Activated T-cell treated with anti-CD3 and anti-CD28 coated beads, Interleukin-2, amount 50 U/mL, for 72 hours (primary cell): Measurements from ENCODE around the gene CROCC2. TPM values are rescaled to one million over a fixed set of nuclear protein-coding genes. Genes with fewer than 3 reads are reported as not detected.

Source experiments
- ATAC-seq, 2 donors: fragments of 150-1000 bp; cut with Tn5 transposase; replicated peaks in 1 of 2; 2 replicates each; pipeline ENCODE4 v1.10.0; 2021; ENCODE audit warnings: moderate library complexity in 2 of 2, mild to moderate bottlenecking in 1 of 2
- DNase-seq, 2 donors: peaks; one replicate each; pipeline ENCODE4 v3.0.0; 2021 to 2022; ENCODE audit warnings: mixed read lengths in 1 of 2
- H3K27ac Mint-ChIP-seq: one replicate; pipeline ENCODE4 v1.8.0; 2022; ENCODE audit warnings: mild to moderate bottlenecking, moderate library complexity, mixed read lengths
- H3K27me3 Mint-ChIP-seq: one replicate; pipeline ENCODE4 v1.8.0; 2022; ENCODE audit warnings: low read depth, mixed read lengths
- H3K36me3 Mint-ChIP-seq, 2 donors: one replicate each; pipeline ENCODE4 v1.8.0; 2022; ENCODE audit warnings: mixed read lengths in 2 of 2, mild to moderate bottlenecking in 1 of 2; ENCODE audit not compliant: insufficient read depth in 2 of 2
- H3K4me1 Mint-ChIP-seq: one replicate; pipeline ENCODE4 v1.8.0; 2022; ENCODE audit warnings: low read depth, mixed read lengths
- H3K4me3 Mint-ChIP-seq, 2 donors: one replicate each; pipeline ENCODE4 v1.8.0; 2022; ENCODE audit warnings: mild to moderate bottlenecking in 2 of 2, mixed read lengths in 2 of 2, moderate library complexity in 2 of 2
- H3K9me3 Mint-ChIP-seq, 2 donors: one replicate each; pipeline ENCODE4 v1.8.0; 2022; ENCODE audit warnings: mixed read lengths in 2 of 2
- total RNA-seq, 2 donors: library from RNA; stranded (reverse); gene quantifications; one replicate each; pipeline ENCODE4 v1.2.3, GENCODE V29; 2022

CROCC2 gene
- total RNA-seq, 2 donors from 2014 or later: not detected

GRCh38 chr2:240988146-240988545 is 82.0 kb downstream of the CROCC2 start:
- no peak for ATAC-seq
- Mint-ChIP-seq H3K27ac (no peak overlapping the region), H3K27me3 (no peaks in the 10 kb centered on the region), H3K4me3 (no peak overlapping the region), H3K9me3 (no peaks in the 10 kb centered on the region), H3K4me1 (no peaks in the 10 kb centered on the region), H3K36me3 (no peaks in the 10 kb centered on the region)
- no peak for DNase-seq

GRCh38 chr2:240988571-240989271 is 82.6 kb downstream of the CROCC2 start:
- no peaks in the 10 kb centered on the region for H3K4me1 Mint-ChIP-seq
- ATAC-seq (no peak), DNase-seq (no peak)
- no peaks in the 10 kb centered on the region for H3K9me3 Mint-ChIP-seq
- no peak overlapping the region for H3K27ac Mint-ChIP-seq
- no peak overlapping the region for H3K4me3 Mint-ChIP-seq
- no peaks in the 10 kb centered on the region for H3K36me3 Mint-ChIP-seq
- H3K27me3 Mint-ChIP-seq: no peaks in the 10 kb centered on the region

- Mint-ChIP-seq H3K4me1 (no peaks in the 10 kb centered on the region), H3K27me3 (no peaks in the 10 kb centered on the region), H3K27ac (no peak overlapping the region), H3K36me3 (no peaks in the 10 kb centered on the region), H3K9me3 (no peaks in the 10 kb centered on the region), H3K4me3 (no peak overlapping the region)
- ATAC-seq (no peak), DNase-seq (no peak)
These were observed 83.5 kb downstream of the CROCC2 start for GRCh38 chr2:240989451-240990265.

GRCh38 chr2:240990266-240990529 is 84.1 kb downstream of the CROCC2 start:
- Mint-ChIP-seq H3K4me3 (no peak overlapping the region), H3K36me3 (no peaks in the 10 kb centered on the region), H3K9me3 (no peaks in the 10 kb centered on the region), H3K4me1 (no peaks in the 10 kb centered on the region), H3K27me3 (no peaks in the 10 kb centered on the region), H3K27ac (no peak overlapping the region)
- DNase-seq (no peak), ATAC-seq (no peak)

GRCh38 chr2:240990726-240991377 is 84.7 kb downstream of the CROCC2 start:
- DNase-seq (no peak), ATAC-seq (no peak)
- Mint-ChIP-seq H3K36me3 (no peaks in the 10 kb centered on the region), H3K27me3 (no peaks in the 10 kb centered on the region), H3K27ac (no peak overlapping the region), H3K4me1 (no peaks in the 10 kb centered on the region), H3K4me3 (no peak overlapping the region), H3K9me3 (no peaks in the 10 kb centered on the region)

GRCh38 chr2:240991378-240992263 is 85.5 kb downstream of the CROCC2 start:
- Mint-ChIP-seq H3K4me3 (no peak overlapping the region), H3K27ac (no peak overlapping the region), H3K36me3 (no peaks in the 10 kb centered on the region), H3K27me3 (no peaks in the 10 kb centered on the region), H3K4me1 (no peaks in the 10 kb centered on the region), H3K9me3 (no peaks in the 10 kb centered on the region)
- no peak for ATAC-seq
- no peak for DNase-seq

GRCh38 chr2:240992572-240993291 is 86.6 kb downstream of the CROCC2 start:
- no peak overlapping the region for H3K4me3 Mint-ChIP-seq
- no peaks in the 10 kb centered on the region for H3K4me1 Mint-ChIP-seq
- ATAC-seq (no peak), DNase-seq (no peak)
- H3K9me3 Mint-ChIP-seq: no peaks in the 10 kb centered on the region
- peaks cover 10% of the 10 kb centered on the region for H3K27me3 Mint-ChIP-seq
- no peak overlapping the region for H3K27ac Mint-ChIP-seq
- no peaks in the 10 kb centered on the region for H3K36me3 Mint-ChIP-seq

- no peaks in the 10 kb centered on the region for H3K9me3 Mint-ChIP-seq
- no peaks in the 10 kb centered on the region for H3K36me3 Mint-ChIP-seq
- H3K4me1 Mint-ChIP-seq: no peaks in the 10 kb centered on the region
- DNase-seq (no peak), ATAC-seq (no peak)
- H3K4me3 Mint-ChIP-seq: no peak overlapping the region
- H3K27ac Mint-ChIP-seq: no peak overlapping the region
- peaks cover 10% of the 10 kb centered on the region for H3K27me3 Mint-ChIP-seq
These were observed 87.5 kb downstream of the CROCC2 start for GRCh38 chr2:240993446-240994170.

GRCh38 chr2:240994171-240994896 is 88.2 kb downstream of the CROCC2 start:
- Mint-ChIP-seq H3K27me3 (peaks cover 10% of the 10 kb centered on the region), H3K36me3 (no peaks in the 10 kb centered on the region), H3K27ac (no peak overlapping the region)

GRCh38 chr2:240995041-240996021 is 89.2 kb downstream of the CROCC2 start:
- no peak overlapping the region for H3K27ac Mint-ChIP-seq
- no peaks in the 10 kb centered on the region for H3K36me3 Mint-ChIP-seq
- no peak overlapping the region for H3K4me3 Mint-ChIP-seq
- ATAC-seq (no peak), DNase-seq (no peak)
- peaks cover 20% of the 10 kb centered on the region for H3K27me3 Mint-ChIP-seq
- H3K4me1 Mint-ChIP-seq: peaks cover 6% of the 10 kb centered on the region
- H3K9me3 Mint-ChIP-seq: no peaks in the 10 kb centered on the region

More at GRCh38 chr2:240994171-240994896, 88.2 kb downstream of the CROCC2 start:
- no peaks in the 10 kb centered on the region for H3K4me1 Mint-ChIP-seq
- no peak overlapping the region for H3K4me3 Mint-ChIP-seq
- no peak for ATAC-seq
- H3K9me3 Mint-ChIP-seq: no peaks in the 10 kb centered on the region
- no peak for DNase-seq
